Ramos (cell line): ENCODE data around the gene MED12L.

Source experiments
- in situ Hi-C: fragments of 300-500 bp; cut with MboI; formaldehyde crosslinking; loops from one replicate; pipeline ENCODE4 v1.14.3; 2022; ENCODE audit warnings: low sequenced_read_pairs; ENCODE audit not compliant: unreplicated experiment

The MED12L gene

GRCh38 chr3:151276038-151276686 is 190.7 kb downstream of the MED12L start:
- in situ Hi-C loops, result no loop called here

- in situ Hi-C loops, result no loop called here
These were observed 191.2 kb downstream of the MED12L start for GRCh38 chr3:151276687-151277042.

GRCh38 chr3:151278230-151278629 is 192.8 kb downstream of the MED12L start, which contains the start of gene P2RY14:
Gene P2RY14 (minus strand): TSS chr3:151278542. CDS start chr3:151214316, 64,226 bp downstream.
- in situ Hi-C loops, result no loop called here

GRCh38 chr3:151281671-151282324 is 196.3 kb downstream of the MED12L start:
- in situ Hi-C loops, result loop anchor here (10.0 kb wide), 1 partner anchor 117 kb away; no protein-coding TSS in a partner anchor

- in situ Hi-C loops, result loop anchor here (10.0 kb wide), 1 partner anchor 118 kb away; no protein-coding TSS in a partner anchor
These were observed 197.5 kb downstream of the MED12L start for GRCh38 chr3:151282921-151283320.

- in situ Hi-C loops, result loop anchor here (10.0 kb wide), 1 partner anchor 119 kb away; no protein-coding TSS in a partner anchor
These were observed 197.9 kb downstream of the MED12L start for GRCh38 chr3:151283387-151283786.

- in situ Hi-C loops, result loop anchor here (10.0 kb wide), 1 partner anchor 119 kb away; no protein-coding TSS in a partner anchor
These were observed 198.5 kb downstream of the MED12L start for GRCh38 chr3:151283907-151284461.

- in situ Hi-C loops, result loop anchor here (5.0 to 10.0 kb wide), 2 partner anchors 59 to 121 kb away; no protein-coding TSS in a partner anchor
These were observed 200.5 kb downstream of the MED12L start for GRCh38 chr3:151285940-151286339.

- in situ Hi-C loops, result loop anchor here (5.0 to 10.0 kb wide), 2 partner anchors 62 to 125 kb away; no protein-coding TSS in a partner anchor
These were observed 204.0 kb downstream of the MED12L start for GRCh38 chr3:151289445-151289844.

GRCh38 chr3:151290673-151291072 is 205.2 kb downstream of the MED12L start:
- in situ Hi-C loops, result no loop called here

- in situ Hi-C loops, result no loop called here
These were observed 207.7 kb downstream of the MED12L start for GRCh38 chr3:151293127-151293526.

- in situ Hi-C loops, result no loop called here
These were observed 210.8 kb downstream of the MED12L start for GRCh38 chr3:151296226-151296625.

GRCh38 chr3:151297429-151297828 is 212.0 kb downstream of the MED12L start:
- in situ Hi-C loops, result no loop called here

- in situ Hi-C loops, result no loop called here
These were observed 213.5 kb downstream of the MED12L start for GRCh38 chr3:151299006-151299405.

GRCh38 chr3:151300539-151300938 is 215.1 kb downstream of the MED12L start:
- in situ Hi-C loops, result no loop called here

- in situ Hi-C loops, result no loop called here
These were observed 216.3 kb downstream of the MED12L start for GRCh38 chr3:151301787-151302186.

- in situ Hi-C loops, result no loop called here
These were observed 218.3 kb downstream of the MED12L start for GRCh38 chr3:151303751-151304150.

GRCh38 chr3:151305060-151305774 is 219.8 kb downstream of the MED12L start:
- in situ Hi-C loops, result no loop called here

GRCh38 chr3:151305775-151306151 is 220.3 kb downstream of the MED12L start:
- in situ Hi-C loops, result no loop called here

GRCh38 chr3:151306168-151306810 is 220.8 kb downstream of the MED12L start:
- in situ Hi-C loops, result no loop called here
